HK-2 (cell line): Measurements from ENCODE around the gene UBE2Z.
A peak's percentile ranks its signal among the peaks of the same experiment; 100 is the strongest.
"Not testable (repeated sequence)": the region's sequence is repeated elsewhere in the genome, so short reads cannot be mapped to it uniquely, and the experiment has no call there.

Experiments used
- DNase-seq: peaks from one replicate; pipeline ENCODE4 v3.0.0-alpha.2; 2018; ENCODE audit not compliant: unreplicated experiment

Gene UBE2Z

GRCh38 chr17:48904428-48904827 lies 3.8 kb upstream of the UBE2Z start:
- no peak for DNase-seq

DNA sequence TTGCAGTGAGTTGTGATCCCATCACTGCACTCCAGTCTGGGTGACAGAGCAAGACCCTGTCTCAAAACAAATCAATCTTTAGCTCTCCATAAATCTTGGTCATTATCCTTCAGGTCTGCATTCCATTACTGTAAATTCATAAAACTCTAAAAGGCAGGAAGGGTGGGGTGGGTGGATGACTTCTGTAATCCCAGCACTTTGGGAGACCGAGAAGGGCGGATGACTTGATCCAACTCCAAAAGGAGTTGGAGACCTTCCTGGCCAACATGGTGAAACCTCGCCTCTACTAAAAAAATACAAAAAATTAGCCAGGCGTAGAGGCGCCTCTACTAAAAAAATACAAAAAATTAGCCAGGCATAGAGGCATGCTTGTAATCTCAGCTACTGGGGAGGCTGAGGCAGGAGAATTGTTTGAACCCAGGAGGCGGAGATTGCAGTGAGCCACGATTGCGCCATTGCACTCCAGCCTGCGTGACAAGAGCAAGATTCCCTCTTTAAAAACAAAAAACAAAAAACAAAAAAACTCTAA lies 2.2 kb upstream of the UBE2Z start:
- DNase-seq: no peak

GRCh38 chr17:48907713-48908046 lies 527 bp upstream of the UBE2Z start:
- DNase-seq: no peak

DNA sequence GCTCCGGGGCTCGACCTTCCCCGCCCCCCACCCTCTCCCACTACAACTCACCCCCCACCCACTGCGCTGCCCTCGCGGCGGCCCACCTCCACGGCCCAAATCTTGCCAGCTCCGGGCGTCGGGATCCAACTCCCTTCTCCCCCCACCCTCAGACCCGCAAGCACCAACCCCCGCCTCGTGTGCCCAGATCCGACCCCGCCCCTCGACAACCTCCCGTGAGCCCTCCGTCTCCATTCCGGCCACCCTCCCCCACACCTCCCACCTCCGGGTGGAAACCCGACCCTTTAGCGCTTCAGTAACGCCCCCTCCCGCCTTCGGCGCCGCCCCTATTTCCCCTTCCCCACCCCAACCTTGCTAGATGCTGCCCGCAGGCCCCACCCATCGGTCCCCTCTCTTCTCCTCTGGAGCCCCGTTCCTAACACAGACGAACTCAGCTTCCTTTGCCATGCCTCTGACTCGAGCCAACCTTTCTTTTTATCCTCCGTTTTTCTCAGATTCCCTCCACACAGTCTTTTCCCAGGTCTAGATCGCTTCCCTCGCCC lies 717 bp downstream of the UBE2Z start:
- peak; percentile 90 for DNase-seq

DNA sequence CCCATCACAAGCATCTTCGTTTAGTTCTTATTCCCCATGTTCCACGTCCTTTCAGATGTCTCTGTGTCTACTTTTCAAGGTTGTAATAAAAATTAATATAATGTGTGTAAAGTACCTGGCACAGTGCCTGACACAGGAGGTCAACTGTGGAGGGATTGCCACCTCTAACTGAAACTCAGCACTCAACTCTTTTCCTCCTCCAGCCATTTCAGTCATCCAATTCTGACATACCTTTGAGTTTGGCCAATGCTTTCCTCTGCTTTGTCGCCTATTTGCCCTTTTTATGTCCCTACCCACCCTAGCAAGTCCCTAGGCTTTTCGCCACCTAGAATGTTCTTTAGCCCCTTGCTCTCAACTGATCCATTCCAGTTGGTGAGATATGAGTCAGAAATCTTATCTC lies 1.6 kb downstream of the UBE2Z start:
- DNase-seq: no peak

GRCh38 chr17:48910370-48910769 lies 2.2 kb downstream of the UBE2Z start:
- DNase-seq: no peak

GRCh38 chr17:48912476-48912875 lies 4.3 kb downstream of the UBE2Z start:
- DNase-seq: no peak

DNA sequence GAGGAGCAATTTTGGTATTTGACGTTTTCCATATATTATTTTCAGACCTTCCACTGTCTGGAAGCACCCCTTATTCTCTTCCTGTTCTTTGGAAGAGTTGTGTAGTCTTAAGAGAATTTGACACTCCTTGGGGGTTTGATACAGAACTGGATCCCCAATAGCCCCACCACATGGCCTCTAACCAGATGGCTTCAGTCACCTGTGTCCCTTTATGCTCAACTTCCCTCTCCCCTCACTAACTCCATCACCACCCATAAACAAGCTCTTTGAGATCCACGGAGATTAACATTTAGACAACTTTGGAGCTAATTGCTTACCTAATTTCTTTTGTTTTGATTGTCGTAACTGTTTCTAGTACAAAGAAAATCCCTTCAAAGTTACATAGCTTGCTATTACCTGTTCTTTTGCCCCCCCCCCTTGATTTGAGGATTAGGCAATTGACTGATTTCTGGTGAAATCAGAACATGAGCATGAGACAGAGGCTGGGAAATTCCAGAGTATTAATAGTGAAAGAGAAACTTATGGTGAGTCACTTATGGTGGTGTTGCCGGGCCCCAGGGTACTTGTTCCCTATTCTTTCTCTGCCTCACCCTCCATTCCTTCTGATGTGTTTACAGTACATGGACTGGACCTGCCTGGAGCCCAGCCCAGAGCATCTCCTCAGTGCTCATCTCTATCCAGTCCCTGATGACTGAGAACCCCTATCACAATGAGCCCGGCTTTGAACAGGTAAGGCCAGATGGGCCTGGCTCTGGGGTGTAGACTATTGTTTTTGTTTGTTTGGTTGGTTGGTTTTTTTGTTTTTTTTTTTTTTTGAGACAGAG lies 7.5 kb downstream of the UBE2Z start:
- peak; percentile 50 for DNase-seq

DNA sequence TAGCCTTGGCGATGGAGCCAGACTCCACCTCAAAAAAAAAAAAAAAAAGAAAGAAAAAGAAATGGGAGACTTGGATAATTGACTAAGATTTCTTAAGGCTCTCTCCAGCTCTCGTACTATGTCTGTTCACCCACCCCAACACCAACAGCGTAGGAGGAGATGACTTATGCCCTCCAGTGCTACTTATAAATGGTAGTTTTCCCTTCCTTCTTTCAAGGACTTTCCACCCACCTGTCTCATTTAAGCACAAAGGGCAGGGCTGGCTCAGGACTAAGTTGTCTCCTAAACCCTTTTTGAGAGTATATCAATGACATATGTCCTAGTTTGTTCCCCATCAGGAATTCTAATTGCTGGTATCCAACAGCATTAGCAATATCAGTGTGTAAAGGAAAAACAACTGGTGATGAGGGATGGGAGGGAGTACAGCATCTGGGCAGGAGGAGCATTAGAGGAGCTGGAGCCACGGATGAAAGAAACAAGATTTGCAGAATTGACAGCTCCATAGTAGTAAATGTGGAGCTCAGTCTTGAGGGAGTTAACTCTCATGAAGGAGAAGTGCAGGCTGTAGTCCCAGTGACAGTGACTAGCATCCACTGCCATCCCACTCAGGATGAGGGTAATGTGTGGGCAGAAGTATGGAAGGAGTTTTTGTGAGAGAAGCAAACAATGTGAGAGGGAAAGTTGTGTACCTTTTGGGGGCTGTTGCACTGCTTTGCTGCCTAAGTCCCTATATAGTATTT lies 17.2 kb downstream of the UBE2Z start:
- no peak for DNase-seq

GRCh38 chr17:48925991-48926342 lies 17.8 kb downstream of the UBE2Z start:
- no peak for DNase-seq

DNA sequence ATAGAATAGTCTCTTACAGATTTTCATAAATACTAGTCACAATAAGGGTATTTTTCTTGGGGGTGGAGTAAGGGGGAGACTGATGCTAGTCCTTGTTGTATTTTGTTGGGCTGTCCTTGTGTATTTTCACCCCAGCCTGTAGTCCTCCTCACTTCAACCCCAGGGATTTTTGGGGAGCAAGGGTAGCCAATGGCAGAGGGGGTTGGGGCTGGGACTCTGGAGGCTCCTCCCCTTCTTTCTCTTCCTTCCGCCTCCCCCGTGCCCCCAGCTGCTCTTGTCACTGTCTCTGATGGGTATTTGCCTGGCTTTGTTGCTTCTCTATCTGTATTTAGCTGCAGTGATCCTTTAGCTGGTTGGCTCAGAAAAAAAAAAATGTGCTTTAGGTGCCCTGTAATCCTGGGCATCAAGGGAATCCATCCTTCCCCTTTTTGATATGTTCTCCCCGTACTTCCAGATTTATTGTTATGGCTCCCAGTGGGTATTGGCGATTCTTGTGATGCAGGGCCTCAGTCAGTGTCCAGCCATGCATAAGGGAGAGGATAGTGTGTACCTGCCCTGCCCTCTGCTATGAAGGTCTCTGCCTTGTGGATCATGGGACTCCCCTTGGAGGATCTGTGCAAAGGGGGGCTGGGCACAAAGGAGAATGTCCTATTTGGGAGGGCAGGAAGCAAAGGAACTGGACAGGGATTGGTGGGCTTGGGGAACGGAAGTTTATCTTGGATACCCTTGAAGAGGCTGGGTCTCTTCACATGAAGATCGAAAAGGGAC lies 20.0 kb downstream of the UBE2Z start:
- DNase-seq: no peak

GRCh38 chr17:48928876-48929811 lies 20.9 kb downstream of the UBE2Z start:
- DNase-seq: no peak

- no peak for DNase-seq
Observed at GRCh38 chr17:48929812-48930165, 21.6 kb downstream of the UBE2Z start.

DNA sequence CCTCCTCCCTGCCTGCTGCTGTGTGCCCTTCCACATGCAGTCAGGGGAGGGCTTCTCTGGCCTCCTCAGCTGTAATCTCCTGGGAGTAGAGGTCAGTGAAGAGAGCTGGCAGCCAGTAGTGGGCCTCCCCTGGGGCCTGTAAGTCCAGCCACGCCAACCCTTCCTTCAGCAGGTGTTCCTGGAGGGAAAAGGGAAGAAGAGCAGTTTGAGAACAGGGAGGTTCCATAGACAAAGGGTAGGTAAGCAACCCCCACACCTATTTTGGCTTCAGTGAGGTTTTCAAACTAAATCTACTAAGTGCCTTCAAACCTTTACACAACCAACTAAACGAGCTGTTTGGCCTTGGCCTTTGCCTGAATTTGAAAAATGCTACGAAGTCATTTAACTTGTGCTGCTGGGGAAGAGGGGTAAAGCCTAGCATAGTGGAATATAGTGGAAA lies 22.2 kb downstream of the UBE2Z start:
- no peak for DNase-seq

DNA sequence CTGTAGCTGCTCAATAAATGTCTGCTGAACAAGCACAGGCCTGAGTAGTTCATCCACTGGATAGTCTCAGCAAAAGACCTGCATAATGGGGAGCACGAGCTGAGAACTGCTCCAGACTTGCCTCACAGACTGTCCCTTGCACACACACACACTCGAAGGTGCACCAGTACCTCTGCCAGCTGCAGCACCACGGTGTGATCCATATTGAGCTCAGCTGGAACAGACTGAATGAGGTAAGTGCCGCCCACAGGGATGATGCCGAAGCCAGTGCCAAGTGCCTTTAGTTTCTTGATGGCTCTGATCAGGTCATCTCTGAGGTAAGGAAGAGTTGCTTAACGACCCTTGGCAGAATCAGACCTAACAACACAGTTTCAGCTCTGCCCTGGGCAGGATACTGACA lies 24.8 kb downstream of the UBE2Z start:
- no peak for DNase-seq

DNA sequence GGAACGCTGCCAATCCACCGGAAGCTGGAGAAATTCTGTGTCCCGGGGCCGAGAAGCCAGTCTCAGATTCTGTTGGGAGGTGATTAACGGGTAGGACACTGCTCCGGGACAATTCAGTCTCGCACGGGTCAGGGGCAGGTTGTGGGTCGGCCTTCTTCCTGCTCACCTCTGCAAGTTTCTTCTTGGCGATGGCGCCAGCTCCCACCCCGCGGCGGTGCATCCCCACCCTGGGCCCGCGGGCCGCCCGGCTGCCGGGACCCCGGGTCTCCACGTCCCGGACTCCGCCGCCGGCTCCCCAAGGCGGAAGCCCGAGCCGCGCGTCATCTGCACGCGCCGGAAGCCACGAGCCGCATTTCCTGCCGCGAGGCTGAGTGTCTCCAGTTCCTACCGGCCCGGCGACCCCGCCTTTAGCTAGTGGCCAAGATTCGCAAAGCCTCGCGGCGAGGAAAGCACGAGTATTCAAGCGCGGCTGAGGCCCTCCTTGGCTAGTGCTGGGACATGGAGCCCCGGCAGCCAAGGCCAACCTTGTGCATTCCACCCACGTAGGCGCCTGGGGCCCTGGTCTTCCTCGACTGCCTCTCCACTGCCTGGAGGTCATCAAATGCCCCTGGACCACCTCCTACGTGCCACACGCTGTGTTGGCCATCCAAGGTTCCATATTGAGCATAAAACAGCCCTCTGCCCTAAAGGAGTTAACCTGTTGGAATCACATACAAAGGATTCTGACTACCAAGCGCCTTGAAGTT lies 36.5 kb downstream of the UBE2Z start, which contains the start of gene SNF8:
SNF8 (minus strand) TSS at position 328 of the 746 bp plus-strand sequence; CDS start at position 220, 108 bp downstream.
- DNase-seq: peak; percentile 95

DNA sequence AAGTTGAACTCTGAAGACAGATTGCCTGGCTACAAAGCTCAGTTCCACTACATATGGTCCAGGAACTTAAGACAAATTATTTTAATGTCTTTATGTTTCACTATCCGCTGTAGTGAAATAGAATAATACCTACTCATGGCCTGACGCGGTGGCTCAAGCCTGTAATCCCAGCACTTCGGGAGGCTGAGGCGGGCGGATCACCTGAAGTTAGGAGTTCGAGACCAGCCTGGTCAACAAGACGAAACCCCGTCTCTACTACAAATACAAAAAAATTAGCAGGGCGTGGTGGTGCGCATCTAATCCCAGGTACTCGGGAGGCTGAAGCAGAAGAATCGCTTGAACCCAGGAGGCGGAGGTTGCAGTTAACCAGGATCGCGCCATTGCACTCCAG lies 37.0 kb downstream of the UBE2Z start:
- not testable (repeated sequence) for DNase-seq

DNA sequence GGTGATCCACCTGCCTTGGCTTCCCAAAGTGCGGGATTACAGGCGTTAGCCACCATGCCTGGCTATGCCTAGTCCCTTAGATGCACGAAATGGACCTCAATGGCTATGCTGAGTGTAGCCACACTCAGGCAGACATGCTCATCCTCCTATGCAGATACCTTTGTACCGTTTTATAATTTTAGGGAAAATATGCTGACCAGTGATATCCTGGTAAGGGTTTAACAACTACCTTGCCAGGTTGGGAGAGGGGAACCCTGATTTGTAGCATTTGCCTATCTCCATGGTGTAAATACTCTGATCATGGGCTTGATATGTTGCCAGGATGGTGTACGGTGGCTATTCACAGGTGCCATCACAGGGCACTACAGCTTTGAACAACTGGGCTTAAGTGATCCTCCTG lies 43.4 kb downstream of the UBE2Z start:
- no peak for DNase-seq

DNA sequence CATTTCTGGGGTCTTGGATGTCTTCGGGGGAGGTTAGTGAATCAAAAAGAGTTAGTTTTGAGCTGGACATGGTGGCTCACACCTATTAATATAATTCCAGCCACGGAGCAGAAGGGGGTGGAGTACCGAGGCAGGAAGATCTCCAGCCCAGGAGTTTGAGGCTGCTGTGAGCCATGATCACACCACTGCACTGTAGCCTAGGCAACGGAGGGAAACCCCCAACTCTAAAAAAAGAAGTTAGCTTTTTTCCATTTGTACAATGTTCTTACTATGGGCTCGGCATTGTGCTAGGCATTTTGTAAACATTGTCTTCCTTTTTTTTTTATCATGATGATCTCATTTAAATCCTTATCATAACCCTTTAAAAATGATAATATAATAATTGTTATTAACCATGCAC lies 44.7 kb downstream of the UBE2Z start:
- DNase-seq: no peak

DNA sequence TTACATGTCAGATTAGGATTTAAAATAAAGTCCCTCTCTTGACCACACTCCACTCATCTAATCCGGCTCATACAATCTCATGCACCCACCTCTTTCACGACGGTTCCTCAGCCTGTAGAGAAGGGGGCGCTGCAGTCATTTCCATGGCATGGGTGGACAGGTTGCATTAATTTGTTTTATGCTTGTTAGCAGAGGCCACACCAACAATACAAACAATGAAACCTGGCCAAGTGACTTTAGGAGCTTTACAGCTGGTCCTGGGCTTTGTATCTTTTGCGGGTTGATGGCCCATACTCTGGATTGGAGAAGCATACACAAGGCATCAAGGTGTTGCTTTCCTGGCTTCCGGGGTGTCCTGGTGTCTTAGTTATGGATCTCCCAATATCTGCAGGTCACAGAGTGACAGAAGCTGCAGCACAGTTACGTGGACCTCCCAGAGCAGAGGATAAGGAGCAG lies 46.1 kb downstream of the UBE2Z start:
- no peak for DNase-seq
